ENCODE measurements around the gene SLC9A4. TPM values are rescaled to one million over a fixed set of nuclear protein-coding genes. Genes with fewer than 3 reads are reported as not detected.

The SLC9A4 gene
- total RNA-seq, 8 experiments from 2014 or later, result 0.13 to 2.2 (median 1.2) TPM; not detected in 2

- peak in 3 of 8 experiments; percentile 73 to 89 (median 85) for ATAC-seq (replicated peaks in 6 of 8)
- WGBS, 10 experiments, result 12 to 100% (median 73%) methylated on average over 1 to 8 of the region's 8 CpGs
- Histone ChIP-seq H3K4me1 (replicated peaks in 1 of 2) (no peaks in the 10 kb centered on the region), H3K27ac (no peak overlapping the region), H3K4me3 (no peak overlapping the region)
- in situ Hi-C loops (cut with MboI; ENCODE audit: low pct_unique_long_range_greater_than_20kb in 2 of 9, low sequenced_read_pairs in 9 of 9, unreplicated experiment in 9 of 9), result loop anchor here in 1 of 9 experiments (25.0 kb wide), 1 partner anchor 224 kb away; no protein-coding TSS in a partner anchor
Measured at GRCh38 chr2:102487761-102488462, 14.9 kb downstream of the SLC9A4 start.

GRCh38 chr2:102489646-102490045, 16.6 kb downstream of the SLC9A4 start:
- whole genome bisulfite sequencing, 10 experiments, result 0 to 100% (median 70%) methylated on average over 1 of the region's 1 CpG; no CpG with 5 or more reads in 3 of the 10 experiments
- no peak for ATAC-seq (replicated peaks in 6 of 8)
- Histone ChIP-seq H3K27ac (no peak overlapping the region), H3K4me3 (no peak overlapping the region), H3K4me1 (replicated peaks in 1 of 2) (no peaks in the 10 kb centered on the region)
- in situ Hi-C loops (cut with MboI; ENCODE audit: low pct_unique_long_range_greater_than_20kb in 2 of 9, low sequenced_read_pairs in 9 of 9, unreplicated experiment in 9 of 9), result loop anchor here in 1 of 9 experiments (25.0 kb wide), 1 partner anchor 223 kb away; no protein-coding TSS in a partner anchor

- no peak for ATAC-seq (replicated peaks in 6 of 8)
- Histone ChIP-seq H3K27ac (no peak overlapping the region), H3K4me1 (replicated peaks in 1 of 2) (no peaks in the 10 kb centered on the region), H3K4me3 (no peak overlapping the region)
- in situ Hi-C loops (cut with MboI; ENCODE audit: low pct_unique_long_range_greater_than_20kb in 2 of 9, low sequenced_read_pairs in 9 of 9, unreplicated experiment in 9 of 9), result loop anchor here in 1 of 9 experiments (25.0 kb wide), 1 partner anchor 220 kb away; no protein-coding TSS in a partner anchor
Measured at GRCh38 chr2:102492006-102492405, 19.0 kb downstream of the SLC9A4 start.

GRCh38 chr2:102494570-102494969, 21.5 kb downstream of the SLC9A4 start:
- Histone ChIP-seq H3K4me3 (no peak overlapping the region), H3K4me1 (replicated peaks in 1 of 2) (no peaks in the 10 kb centered on the region), H3K27ac (no peak overlapping the region)
- WGBS, 10 experiments, result 21 to 100% (median 75%) methylated on average over 1 of the region's 1 CpG; no CpG with 5 or more reads in 2 of the 10 experiments
- in situ Hi-C loops (cut with MboI; ENCODE audit: low pct_unique_long_range_greater_than_20kb in 2 of 9, low sequenced_read_pairs in 9 of 9, unreplicated experiment in 9 of 9), result loop anchor here in 1 of 9 experiments (25.0 kb wide), 1 partner anchor 218 kb away; no protein-coding TSS in a partner anchor
- no peak for ATAC-seq (replicated peaks in 6 of 8)

- no peaks in the 10 kb centered on the region for H3K4me1 ChIP-seq (replicated peaks in 1 of 2)
- ATAC-seq (replicated peaks in 6 of 8), result no peak
- 25 to 100% (median 66%) methylated on average over 1 to 2 of the region's 2 CpGs for WGBS, 10 experiments
- H3K27ac ChIP-seq, result no peak overlapping the region
- H3K4me3 ChIP-seq, result no peak overlapping the region
- in situ Hi-C loops (cut with MboI; ENCODE audit: low pct_unique_long_range_greater_than_20kb in 2 of 9, low sequenced_read_pairs in 9 of 9, unreplicated experiment in 9 of 9), result loop anchor here in 1 of 9 experiments (25.0 kb wide), 1 partner anchor 214 kb away; no protein-coding TSS in a partner anchor
Measured at GRCh38 chr2:102498414-102498813, 25.4 kb downstream of the SLC9A4 start.

GRCh38 chr2:102499558-102499957, 26.5 kb downstream of the SLC9A4 start:
- 0 to 100% (median 50%) methylated on average over 1 of the region's 1 CpG; no CpG with 5 or more reads in 3 of the 10 experiments for WGBS, 10 experiments
- Histone ChIP-seq H3K4me3 (no peak overlapping the region), H3K27ac (no peak overlapping the region), H3K4me1 (replicated peaks in 1 of 2) (no peaks in the 10 kb centered on the region)
- no peak for ATAC-seq (replicated peaks in 6 of 8)
- in situ Hi-C loops (cut with MboI; ENCODE audit: low pct_unique_long_range_greater_than_20kb in 2 of 9, low sequenced_read_pairs in 9 of 9, unreplicated experiment in 9 of 9), result loop anchor here in 1 of 9 experiments (25.0 kb wide), 1 partner anchor 213 kb away; no protein-coding TSS in a partner anchor

- WGBS, 10 experiments, result 33 to 100% (median 82%) methylated on average over 1 to 5 of the region's 8 CpGs; no CpG with 5 or more reads in 5 of the 10 experiments
- H3K4me1 ChIP-seq (replicated peaks in 1 of 2), result no peaks in the 10 kb centered on the region
- in situ Hi-C loops (cut with MboI; ENCODE audit: low pct_unique_long_range_greater_than_20kb in 2 of 9, low sequenced_read_pairs in 9 of 9, unreplicated experiment in 9 of 9), result no loop called here
- no peak for ATAC-seq (replicated peaks in 6 of 8)
- H3K27ac ChIP-seq, result no peak overlapping the region
- H3K4me3 ChIP-seq, result no peak overlapping the region
Measured at GRCh38 chr2:102502576-102502975, 29.6 kb downstream of the SLC9A4 start.

GRCh38 chr2:102504833-102505232, 31.8 kb downstream of the SLC9A4 start:
- 13 to 100% (median 76%) methylated on average over 1 to 8 of the region's 8 CpGs; no CpG with 5 or more reads in 1 of the 10 experiments for WGBS, 10 experiments
- in situ Hi-C loops (cut with MboI; ENCODE audit: low pct_unique_long_range_greater_than_20kb in 2 of 9, low sequenced_read_pairs in 9 of 9, unreplicated experiment in 9 of 9), result no loop called here
- no peak overlapping the region for H3K27ac ChIP-seq
- H3K4me1 ChIP-seq (replicated peaks in 1 of 2), result no peaks in the 10 kb centered on the region
- no peak overlapping the region for H3K4me3 ChIP-seq
- ATAC-seq (replicated peaks in 6 of 8), result no peak

GRCh38 chr2:102505290-102505689, 32.3 kb downstream of the SLC9A4 start:
- Histone ChIP-seq H3K4me3 (no peak overlapping the region), H3K4me1 (replicated peaks in 1 of 2) (no peaks in the 10 kb centered on the region), H3K27ac (no peak overlapping the region)
- in situ Hi-C loops (cut with MboI; ENCODE audit: low pct_unique_long_range_greater_than_20kb in 2 of 9, low sequenced_read_pairs in 9 of 9, unreplicated experiment in 9 of 9), result no loop called here
- 38 to 100% (median 69%) methylated on average over 2 to 9 of the region's 10 CpGs; no CpG with 5 or more reads in 1 of the 10 experiments for WGBS, 10 experiments
- ATAC-seq (replicated peaks in 6 of 8), result no peak

- in situ Hi-C loops (cut with MboI; ENCODE audit: low pct_unique_long_range_greater_than_20kb in 2 of 9, low sequenced_read_pairs in 9 of 9, unreplicated experiment in 9 of 9), result no loop called here
Measured at GRCh38 chr2:102506743-102507142, 33.7 kb downstream of the SLC9A4 start.

GRCh38 chr2:102508863-102509262, 35.8 kb downstream of the SLC9A4 start:
- WGBS, 10 experiments, result 0 to 88% (median 49%) methylated on average over 1 to 4 of the region's 4 CpGs; no CpG with 5 or more reads in 1 of the 10 experiments
- no peak overlapping the region for H3K4me3 ChIP-seq
- in situ Hi-C loops (cut with MboI; ENCODE audit: low pct_unique_long_range_greater_than_20kb in 2 of 9, low sequenced_read_pairs in 9 of 9, unreplicated experiment in 9 of 9), result no loop called here
- ATAC-seq (replicated peaks in 6 of 8), result no peak
- no peak overlapping the region for H3K27ac ChIP-seq
- no peaks in the 10 kb centered on the region for H3K4me1 ChIP-seq (replicated peaks in 1 of 2)

More at GRCh38 chr2:102506743-102507142, 33.7 kb downstream of the SLC9A4 start:
- H3K4me1 ChIP-seq (replicated peaks in 1 of 2), result no peaks in the 10 kb centered on the region
- 59 to 96% (median 79%) methylated on average over 1 to 5 of the region's 5 CpGs for WGBS, 10 experiments
- no peak overlapping the region for H3K4me3 ChIP-seq
- H3K27ac ChIP-seq, result no peak overlapping the region
- no peak for ATAC-seq (replicated peaks in 6 of 8)

GRCh38 chr2:102509749-102510148, 36.7 kb downstream of the SLC9A4 start:
- no peaks in the 10 kb centered on the region for H3K4me1 ChIP-seq (replicated peaks in 1 of 2)
- in situ Hi-C loops (cut with MboI; ENCODE audit: low pct_unique_long_range_greater_than_20kb in 2 of 9, low sequenced_read_pairs in 9 of 9, unreplicated experiment in 9 of 9), result no loop called here
- WGBS, 10 experiments, result 19 to 100% (median 85%) methylated on average over 1 to 2 of the region's 2 CpGs; no CpG with 5 or more reads in 1 of the 10 experiments
- no peak for ATAC-seq (replicated peaks in 6 of 8)
- no peak overlapping the region for H3K4me3 ChIP-seq
- no peak overlapping the region for H3K27ac ChIP-seq

- ATAC-seq (replicated peaks in 6 of 8), result no peak
- H3K27ac ChIP-seq, result no peak overlapping the region
- whole genome bisulfite sequencing, 10 experiments, result 20 to 100% (median 89%) methylated on average over 1 to 2 of the region's 2 CpGs
- in situ Hi-C loops (cut with MboI; ENCODE audit: low pct_unique_long_range_greater_than_20kb in 2 of 9, low sequenced_read_pairs in 9 of 9, unreplicated experiment in 9 of 9), result no loop called here
- H3K4me1 ChIP-seq (replicated peaks in 1 of 2), result no peaks in the 10 kb centered on the region
- no peak overlapping the region for H3K4me3 ChIP-seq
Measured at GRCh38 chr2:102510791-102511575, 38.0 kb downstream of the SLC9A4 start.

Data from motor neuron (in vitro differentiated cells).